GM21825 (cell line): ENCODE measurements around the gene FBXW7.
A peak's percentile ranks its signal among the peaks of the same experiment; 100 is the strongest.

Source experiments
- ATAC-seq: cut with Tn5 transposase; IDR thresholded peaks from one replicate; pipeline ENCODE4 v1.9.1; 2021; ENCODE audit warnings: mild to moderate bottlenecking, moderate library complexity; ENCODE audit not compliant: unreplicated experiment

Gene FBXW7

DNA sequence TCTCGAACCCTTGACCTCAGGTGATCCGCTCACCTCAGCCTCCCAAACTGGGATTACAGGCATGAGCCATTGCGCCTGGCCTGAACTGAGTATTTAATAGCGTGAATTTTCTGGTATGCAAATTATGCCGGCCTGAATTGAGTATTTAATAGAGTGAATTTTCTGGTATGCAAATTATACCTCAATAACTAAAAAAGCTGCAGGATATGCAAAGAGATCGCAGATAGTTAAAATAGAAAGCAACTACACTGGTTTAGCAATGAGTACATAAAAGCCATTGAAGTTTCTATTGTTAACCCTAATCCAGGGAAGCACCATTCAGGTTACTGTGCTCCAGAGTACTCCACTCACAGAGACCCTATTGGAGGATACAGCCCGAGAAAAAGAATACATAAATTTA lies 22.8 kb downstream of the FBXW7 start:
- no peak for ATAC-seq

- ATAC-seq = no peak
Measured at GRCh38 chr4:152512483-152512882, 23.4 kb downstream of the FBXW7 start.

GRCh38 chr4:152510349-152511147 lies 25.3 kb downstream of the FBXW7 start:
- peak; percentile 48 for ATAC-seq

GRCh38 chr4:152509595-152510225 lies 26.2 kb downstream of the FBXW7 start:
- no peak for ATAC-seq

GRCh38 chr4:152508818-152509217 lies 27.1 kb downstream of the FBXW7 start:
- no peak for ATAC-seq

DNA sequence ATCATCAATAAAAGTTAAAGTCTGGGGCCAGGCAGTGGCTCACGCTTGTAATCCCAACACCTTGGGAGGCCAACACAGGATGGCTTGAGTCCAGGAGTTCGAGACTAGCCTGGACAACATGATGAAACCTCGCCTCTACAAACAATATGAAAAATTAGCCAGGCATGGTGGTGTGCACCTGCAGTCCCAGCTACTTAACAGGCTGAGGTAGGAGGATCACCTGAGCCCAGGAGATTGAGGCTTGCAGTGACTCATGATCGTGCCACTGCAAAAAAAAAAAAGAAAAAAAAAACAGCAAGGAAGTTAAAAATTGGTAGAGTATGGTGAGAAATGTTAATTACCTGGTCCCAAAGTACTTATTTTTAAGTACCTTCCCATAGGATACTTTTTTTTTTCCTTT lies 27.5 kb downstream of the FBXW7 start:
- ATAC-seq = no peak

DNA sequence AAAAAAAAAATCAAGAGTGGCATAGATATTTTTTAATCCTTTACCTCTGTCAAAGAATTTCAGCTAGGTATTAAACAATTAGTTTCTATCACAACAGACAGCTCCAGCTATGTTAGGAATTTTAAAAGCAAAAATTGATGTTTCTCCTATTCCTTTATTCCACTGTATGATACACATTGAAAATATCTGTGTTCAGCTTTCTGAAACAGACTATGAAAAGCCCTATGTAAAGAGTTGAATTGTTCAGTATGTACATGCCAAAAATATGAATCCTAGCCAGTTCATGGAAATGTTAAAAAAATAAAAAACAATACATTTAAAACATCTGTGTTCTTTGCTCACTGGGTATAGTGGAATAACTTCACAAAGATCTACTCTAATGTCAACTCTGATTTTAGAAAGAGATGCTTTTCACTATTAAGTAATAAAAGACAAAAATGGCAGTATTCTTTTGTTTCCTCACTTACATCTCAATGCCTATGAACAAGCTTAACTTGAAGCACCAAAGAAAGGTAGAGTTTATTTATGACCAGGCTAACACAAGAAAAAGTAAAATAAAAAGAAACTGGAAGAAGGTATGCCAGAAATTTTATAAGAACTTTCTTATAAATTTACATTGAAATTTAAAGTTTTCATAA lies 32.1 kb downstream of the FBXW7 start:
- ATAC-seq = no peak

DNA sequence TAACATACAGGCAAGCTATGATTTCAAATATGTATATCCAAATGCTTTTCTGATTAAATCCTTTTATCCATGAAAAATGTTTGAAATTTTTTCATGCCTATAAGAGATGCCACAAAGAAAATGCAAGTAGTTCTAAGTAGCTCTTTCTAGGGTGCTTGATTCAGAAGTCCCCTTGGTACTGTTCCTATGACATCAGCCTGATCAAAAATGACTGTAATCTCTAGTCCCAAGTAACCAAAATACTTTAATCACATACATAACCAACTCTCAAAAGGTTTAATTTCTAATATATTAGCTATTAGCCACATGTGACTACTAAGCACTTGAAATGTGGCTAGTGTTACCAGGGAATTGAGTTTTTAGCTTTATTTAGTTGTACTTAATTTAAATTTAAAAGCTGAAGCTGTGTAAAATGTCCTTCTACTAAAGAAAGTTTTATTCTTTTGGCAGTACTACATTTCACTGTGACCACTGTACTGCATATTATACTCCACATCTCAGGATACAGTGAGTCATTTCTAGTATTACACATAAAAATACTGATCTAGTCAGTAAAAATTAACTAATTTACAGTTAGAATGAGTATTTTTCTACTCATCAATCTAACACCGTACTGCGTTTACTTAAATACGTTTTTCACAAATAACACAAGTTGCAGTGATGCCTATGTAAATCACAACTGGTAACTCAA lies 33.9 kb downstream of the FBXW7 start:
- ATAC-seq = peak; percentile 40

- ATAC-seq = peak; percentile 44
Measured at GRCh38 chr4:152500800-152501434, 35.0 kb downstream of the FBXW7 start.

DNA sequence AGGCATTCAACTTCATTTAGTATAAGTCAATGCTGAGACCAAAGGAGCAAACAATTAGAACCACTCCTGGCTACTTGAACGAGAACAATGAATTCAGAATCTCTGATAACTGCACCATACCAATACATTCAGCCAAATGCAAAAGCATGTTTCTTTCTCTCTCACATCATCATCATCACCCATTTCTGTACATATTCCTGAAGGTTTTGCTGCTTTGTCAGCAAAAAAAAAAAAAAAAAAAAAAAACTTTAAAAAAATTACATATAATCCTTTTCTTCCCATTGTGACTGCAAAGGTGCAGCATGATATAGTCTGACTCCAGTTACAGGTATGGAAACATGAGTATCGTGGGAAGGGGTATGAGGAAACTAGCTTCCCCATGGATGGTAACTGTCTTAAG lies 35.6 kb downstream of the FBXW7 start:
- no peak for ATAC-seq

GRCh38 chr4:152499344-152499743 lies 36.5 kb downstream of the FBXW7 start:
- no peak for ATAC-seq

GRCh38 chr4:152494020-152494419 lies 41.9 kb downstream of the FBXW7 start:
- no peak for ATAC-seq

- no peak for ATAC-seq
Measured at GRCh38 chr4:152488246-152488645, 47.6 kb downstream of the FBXW7 start.

DNA sequence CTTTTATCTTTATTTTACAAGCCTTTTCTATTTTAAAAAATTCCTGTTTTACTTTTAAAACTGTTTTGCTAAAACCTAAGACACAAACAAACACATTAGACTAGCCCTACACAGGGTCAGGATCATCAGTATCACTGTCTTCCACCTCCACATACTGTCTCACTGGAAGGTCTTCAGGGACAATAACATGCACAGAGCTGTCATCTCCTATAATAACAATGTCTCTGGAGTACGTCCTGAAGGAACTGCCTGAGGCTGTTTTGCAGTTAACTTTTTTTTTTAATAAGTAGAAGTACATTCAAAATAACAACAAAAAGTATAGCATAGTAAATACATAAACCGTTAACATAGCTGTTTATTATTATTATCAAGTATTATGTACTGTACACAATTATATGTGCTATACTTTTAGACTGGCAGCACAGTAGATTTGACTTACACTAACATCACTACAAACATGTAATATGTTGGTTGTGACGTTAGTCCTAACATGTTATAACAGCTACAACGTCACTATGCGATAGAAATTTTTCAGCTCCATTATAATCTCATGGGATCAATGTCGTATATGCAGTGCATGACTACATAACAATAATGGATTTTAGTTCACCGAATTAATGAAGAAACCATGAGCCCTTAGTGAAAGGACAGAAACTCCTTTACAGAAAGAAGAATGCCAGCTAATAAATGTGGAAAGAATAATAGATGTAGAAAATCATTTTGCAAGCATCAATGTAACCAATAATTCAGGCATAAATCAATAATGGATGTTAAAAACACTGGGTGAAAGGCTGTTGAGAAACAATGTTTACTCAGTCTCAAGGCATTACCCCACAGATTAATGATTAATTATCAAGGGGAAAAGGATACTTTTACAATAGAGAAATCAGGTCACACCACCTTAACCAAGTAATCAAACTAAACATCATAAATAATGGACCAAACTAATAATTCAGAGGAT lies 49.2 kb downstream of the FBXW7 start:
- no peak for ATAC-seq

DNA sequence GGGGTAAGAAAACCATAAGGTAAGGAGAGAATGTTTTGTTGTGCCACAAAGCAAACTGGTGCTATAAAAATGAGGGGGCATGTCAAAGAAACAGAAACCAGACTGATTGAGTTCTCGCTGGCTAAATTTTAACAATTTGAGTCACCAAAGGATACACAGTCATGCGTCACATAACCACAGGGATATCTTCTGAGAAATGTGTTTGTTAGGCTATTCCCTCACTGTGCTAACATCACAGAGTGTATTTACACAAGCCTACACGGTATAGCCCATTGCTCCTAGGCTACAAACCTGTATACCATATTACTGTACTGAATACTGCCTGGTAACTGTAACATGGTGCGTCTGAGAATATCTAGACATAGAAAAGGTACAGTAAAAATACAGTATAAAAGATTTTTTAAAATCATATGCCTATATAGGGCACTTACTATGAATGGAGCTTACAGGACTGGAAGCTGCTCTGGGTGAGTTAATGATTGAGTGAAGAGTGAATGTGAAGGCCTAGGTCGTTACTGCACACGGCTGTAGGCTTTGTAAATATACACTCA lies 50.1 kb downstream of the FBXW7 start:
- ATAC-seq = peak; percentile 94

DNA sequence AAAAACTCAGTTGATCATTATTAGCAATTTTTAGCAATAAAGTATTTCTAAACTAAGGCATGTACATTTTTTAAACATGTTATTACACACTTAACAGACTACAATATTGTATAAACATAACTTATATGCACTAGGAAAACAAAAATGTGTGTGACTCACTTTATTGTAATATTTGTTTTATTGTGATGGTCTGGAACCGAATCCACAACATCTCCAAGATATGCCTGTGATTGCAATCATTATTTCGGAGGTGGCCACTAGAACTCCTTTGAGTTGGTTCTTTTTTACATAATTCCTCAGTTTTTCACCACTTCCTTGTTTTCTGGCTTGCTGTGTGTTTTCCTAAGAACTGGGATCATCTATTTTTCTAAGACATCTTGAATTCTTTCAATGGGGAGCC lies 53.7 kb downstream of the FBXW7 start:
- ATAC-seq = no peak

DNA sequence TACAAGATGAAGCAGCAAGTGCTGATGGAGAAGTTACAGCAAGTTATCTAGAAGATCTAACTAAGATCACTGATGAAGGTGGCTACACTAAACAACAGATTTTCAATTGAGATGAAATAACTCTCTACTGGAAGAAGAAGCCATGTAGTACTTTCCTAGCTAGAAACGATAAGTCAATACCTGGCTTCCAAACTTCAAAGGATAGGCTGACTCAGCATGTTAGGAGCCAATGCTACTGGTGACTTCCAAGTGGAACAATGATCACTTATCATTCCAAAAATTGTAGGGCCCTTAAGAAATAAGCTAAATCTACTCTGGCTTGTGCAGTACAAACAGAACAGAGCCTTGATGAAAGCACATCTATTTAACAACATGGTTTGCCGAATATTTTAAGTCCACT lies 55.0 kb downstream of the FBXW7 start:
- ATAC-seq = no peak

- ATAC-seq = no peak
Measured at GRCh38 chr4:152480326-152480725, 55.6 kb downstream of the FBXW7 start.

- ATAC-seq = no peak
Measured at GRCh38 chr4:152479428-152480026, 56.4 kb downstream of the FBXW7 start.
